VCaP (cell line): ENCODE measurements around the gene ACTN4.
A peak's percentile ranks its signal among the peaks of the same experiment; 100 is the strongest.

Experiments
- H3K27ac ChIP-seq: fragments of 450-650 bp; 2 replicates; pipeline ENCODE4 v1.5.1; 2017
- TF ChIP-seq, protein P1 (sequence below): fragments of 450-650 bp; conservative IDR thresholded peaks from 2 replicates; pipeline ENCODE4 v1.5.1; 2017; ENCODE audit warnings: mild to moderate bottlenecking, moderate library complexity

ACTN4 gene

DNA sequence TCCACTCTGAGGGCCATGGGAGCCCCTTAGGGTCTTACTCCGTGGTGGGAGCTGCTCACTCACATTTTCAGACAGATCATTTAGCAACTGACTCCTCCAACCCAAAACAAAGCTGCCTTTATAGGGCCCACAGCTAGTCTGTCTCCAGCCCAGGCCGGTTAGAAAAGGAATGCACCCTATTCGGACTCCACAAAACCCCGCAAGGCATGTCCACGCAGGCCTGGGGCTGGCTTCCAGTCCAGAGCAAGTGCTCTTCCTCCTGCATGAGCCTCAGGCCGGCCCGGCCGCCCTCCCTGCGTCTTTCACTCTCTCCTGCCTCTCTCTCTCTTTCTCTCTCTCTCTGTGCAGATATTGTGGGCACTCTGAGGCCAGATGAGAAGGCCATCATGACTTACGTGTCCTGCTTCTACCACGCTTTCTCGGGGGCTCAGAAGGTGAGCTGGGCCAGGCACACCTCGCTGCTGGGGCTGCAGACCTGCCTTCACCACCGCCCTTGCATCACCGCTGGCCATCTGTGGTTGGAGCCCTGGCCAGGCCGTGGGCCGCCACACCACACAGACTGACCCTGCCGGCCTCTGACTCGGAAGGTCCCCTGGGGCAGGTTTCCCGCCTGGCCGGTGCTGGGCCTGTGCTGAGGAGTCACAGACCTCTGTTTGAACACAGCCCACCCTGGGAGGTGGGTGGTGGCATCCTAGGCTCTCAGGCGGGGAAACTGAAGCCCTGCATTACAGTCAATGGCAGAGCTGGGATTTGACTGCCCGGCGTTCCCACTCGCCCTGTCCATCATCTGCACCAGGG is 63.7 kb downstream of the ACTN4 start:
- TF ChIP-seq, protein P1, sequence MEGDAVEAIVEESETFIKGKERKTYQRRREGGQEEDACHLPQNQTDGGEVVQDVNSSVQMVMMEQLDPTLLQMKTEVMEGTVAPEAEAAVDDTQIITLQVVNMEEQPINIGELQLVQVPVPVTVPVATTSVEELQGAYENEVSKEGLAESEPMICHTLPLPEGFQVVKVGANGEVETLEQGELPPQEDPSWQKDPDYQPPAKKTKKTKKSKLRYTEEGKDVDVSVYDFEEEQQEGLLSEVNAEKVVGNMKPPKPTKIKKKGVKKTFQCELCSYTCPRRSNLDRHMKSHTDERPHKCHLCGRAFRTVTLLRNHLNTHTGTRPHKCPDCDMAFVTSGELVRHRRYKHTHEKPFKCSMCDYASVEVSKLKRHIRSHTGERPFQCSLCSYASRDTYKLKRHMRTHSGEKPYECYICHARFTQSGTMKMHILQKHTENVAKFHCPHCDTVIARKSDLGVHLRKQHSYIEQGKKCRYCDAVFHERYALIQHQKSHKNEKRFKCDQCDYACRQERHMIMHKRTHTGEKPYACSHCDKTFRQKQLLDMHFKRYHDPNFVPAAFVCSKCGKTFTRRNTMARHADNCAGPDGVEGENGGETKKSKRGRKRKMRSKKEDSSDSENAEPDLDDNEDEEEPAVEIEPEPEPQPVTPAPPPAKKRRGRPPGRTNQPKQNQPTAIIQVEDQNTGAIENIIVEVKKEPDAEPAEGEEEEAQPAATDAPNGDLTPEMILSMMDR = no peak
- peak overlapping the region; percentile 95; the same call in 1 of the 2 replicates for H3K27ac ChIP-seq

DNA sequence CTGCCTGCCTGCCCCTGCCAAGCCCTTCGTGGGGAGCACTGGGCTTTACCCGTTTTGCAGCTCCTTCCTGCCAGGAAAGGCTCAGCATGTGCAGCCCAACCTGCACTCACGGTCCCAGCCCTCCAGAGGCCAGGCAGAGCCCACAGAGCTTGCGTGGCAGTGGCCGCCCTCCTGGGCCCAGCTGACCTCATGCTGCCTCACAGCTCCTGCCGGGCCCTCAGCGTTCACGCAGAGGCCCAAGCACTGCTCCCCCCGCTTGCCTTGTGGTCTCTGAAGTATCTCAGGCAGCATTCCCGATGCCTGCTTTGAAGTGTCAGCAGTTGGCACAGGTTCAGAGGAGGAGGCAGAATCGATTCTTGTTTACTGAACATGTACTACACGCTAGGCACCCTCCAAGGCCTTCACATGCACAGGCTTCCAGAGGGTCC is 64.3 kb downstream of the ACTN4 start:
- TF ChIP-seq, protein P1 = no peak
- H3K27ac ChIP-seq = no peak overlapping the region

DNA sequence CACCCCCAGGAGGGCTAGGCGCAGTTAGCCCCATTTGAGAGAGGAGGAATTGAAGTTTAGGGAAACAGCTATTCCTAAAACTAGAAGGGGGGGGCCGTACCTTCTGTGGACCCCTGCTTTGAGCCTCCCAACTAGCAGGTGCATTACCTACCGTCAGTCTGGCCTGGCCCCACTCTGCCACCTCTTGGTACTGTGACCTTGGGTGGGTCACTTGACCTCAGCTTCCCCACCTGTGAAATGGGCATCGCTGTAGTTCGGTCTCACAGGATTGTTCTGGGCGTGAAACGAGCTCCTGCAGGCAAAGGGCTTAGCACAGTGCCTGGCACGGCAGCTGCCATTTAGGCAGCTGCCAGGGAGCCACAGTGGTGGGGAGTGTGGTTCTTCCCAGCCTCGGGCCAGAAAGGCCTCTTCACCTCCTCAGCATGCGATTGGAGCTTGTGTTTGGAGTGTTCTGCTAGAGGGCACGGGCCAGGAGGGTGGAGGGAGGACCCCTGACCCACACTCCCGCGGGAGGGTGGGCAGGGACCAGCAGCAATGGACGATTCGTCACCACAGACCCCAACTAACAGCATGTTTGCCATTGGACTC is 64.8 kb downstream of the ACTN4 start:
- H3K27ac ChIP-seq = no peak overlapping the region
- TF ChIP-seq, protein P1 = no peak

DNA sequence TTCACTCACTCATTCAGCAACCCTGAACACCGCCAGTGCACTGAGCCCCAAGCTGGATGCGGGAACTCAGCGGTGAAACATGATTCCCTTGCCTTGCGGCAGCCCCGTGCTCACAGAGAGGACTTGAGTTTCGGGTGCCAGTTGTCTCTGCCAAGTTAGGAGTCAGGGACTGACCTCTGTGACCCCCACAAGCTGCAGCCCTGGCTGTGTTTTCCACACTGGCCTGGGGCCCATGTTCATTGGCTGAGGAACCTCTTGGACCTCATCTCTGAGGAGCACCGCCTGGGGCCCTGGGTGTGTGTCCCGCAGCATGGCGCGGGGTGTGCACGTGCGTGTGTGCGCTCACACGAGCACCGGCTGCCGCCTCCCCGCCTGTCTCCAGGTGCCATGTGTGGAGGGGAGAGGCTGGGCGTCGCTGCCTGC is 65.8 kb downstream of the ACTN4 start:
- H3K27ac ChIP-seq = peak overlapping the region; percentile 24; the same call in 1 of the 2 replicates
- TF ChIP-seq, protein P1 = no peak

DNA sequence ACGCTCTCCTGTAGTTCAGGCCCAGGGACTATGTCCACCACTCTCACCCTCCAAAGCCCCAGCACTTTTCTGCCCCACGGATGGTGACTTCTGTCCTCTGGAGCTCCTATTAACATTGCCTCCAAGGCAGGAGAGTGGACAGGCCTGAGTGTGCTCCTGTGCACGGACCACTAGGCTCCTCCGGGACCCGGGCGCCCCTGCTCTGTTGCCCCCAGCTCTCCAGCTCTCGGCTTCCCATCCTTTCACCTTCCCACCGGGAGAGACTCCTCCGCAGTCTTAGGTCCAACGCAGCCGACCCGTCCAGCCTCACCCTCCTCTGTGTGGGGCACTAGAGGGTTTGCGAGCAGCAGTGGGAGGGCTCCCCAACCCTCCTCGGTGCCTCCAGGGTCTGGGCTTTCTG is 66.4 kb downstream of the ACTN4 start:
- TF ChIP-seq, protein P1 = no peak

DNA sequence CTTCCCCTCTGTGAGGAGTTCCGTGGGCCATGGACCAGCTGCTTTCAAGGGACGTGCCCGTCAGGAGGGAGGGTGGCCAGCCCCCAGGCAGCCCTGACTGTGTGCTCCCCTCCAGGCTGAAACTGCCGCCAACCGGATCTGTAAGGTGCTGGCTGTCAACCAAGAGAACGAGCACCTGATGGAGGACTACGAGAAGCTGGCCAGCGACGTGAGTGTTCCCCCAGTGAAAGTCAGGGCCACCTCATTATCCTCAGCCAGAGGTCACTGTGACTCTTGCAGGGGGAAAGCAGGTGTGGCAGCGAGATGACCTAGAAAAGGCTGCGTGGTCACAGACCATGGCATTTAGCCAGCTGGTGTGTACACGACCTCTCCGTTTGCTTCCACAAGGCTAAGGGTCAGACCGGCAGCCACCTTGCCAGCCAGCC is 66.9 kb downstream of the ACTN4 start:
- H3K27ac ChIP-seq = peak overlapping the region; percentile 24
- TF ChIP-seq, protein P1 = no peak

More for the DNA sequence above, 66.4 kb downstream of the ACTN4 start:
- peak overlapping the region; percentile 24 for H3K27ac ChIP-seq

DNA sequence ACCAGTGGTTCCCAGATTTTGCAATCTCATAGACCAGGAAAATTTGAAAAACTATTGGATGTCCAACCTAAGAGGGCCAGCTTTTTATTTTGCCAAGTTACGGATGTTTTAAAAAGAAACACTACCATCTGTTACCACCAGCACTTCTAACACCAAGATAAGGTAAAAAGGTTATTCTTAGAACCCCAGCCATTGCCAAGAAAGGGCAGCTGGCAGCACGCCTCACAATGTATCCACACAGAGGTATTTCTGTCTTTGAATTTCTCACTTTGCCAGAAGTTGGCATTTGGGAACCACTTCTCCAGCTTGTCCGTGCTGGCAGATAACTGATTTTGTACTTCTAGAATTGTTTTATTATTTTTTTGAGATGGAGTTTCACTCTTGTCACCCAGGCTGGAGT is 68.1 kb downstream of the ACTN4 start:
- 0 out of 2 replicates have a peak overlapping the region, but pooled peaks have one; percentile 24 for H3K27ac ChIP-seq
- TF ChIP-seq, protein P1 = no peak
